ENCODE results near the gene PCDHB5.
"Not testable (repeated sequence)": the region's sequence is repeated elsewhere in the genome, so short reads cannot be mapped to it uniquely, and the experiment has no call there.

DNA sequence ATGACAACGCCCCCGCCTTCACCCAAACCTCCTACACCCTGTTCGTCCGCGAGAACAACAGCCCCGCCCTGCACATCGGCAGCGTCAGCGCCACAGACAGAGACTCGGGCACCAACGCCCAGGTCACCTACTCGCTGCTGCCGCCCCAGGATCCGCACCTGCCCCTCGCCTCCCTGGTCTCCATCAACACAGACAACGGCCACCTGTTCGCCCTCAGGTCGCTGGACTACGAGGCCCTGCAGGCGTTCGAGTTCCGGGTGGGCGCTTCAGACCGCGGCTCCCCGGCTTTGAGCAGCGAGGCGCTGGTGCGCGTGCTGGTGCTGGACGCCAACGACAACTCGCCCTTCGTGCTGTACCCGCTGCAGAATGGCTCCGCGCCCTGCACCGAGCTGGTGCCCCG is 44.4 kb downstream of the PCDHB5 start:
- TF ChIP-seq, protein P1, sequence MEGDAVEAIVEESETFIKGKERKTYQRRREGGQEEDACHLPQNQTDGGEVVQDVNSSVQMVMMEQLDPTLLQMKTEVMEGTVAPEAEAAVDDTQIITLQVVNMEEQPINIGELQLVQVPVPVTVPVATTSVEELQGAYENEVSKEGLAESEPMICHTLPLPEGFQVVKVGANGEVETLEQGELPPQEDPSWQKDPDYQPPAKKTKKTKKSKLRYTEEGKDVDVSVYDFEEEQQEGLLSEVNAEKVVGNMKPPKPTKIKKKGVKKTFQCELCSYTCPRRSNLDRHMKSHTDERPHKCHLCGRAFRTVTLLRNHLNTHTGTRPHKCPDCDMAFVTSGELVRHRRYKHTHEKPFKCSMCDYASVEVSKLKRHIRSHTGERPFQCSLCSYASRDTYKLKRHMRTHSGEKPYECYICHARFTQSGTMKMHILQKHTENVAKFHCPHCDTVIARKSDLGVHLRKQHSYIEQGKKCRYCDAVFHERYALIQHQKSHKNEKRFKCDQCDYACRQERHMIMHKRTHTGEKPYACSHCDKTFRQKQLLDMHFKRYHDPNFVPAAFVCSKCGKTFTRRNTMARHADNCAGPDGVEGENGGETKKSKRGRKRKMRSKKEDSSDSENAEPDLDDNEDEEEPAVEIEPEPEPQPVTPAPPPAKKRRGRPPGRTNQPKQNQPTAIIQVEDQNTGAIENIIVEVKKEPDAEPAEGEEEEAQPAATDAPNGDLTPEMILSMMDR (conservative IDR thresholded peaks at IDR 0.05; ENCODE audit: low read length): not testable (repeated sequence)
- not testable (repeated sequence) for TF ChIP-seq EZH2phosphoT487 (IDR thresholded peaks at IDR 0.05; ENCODE audit: borderline replicate concordance, low read depth, low read length)
